ENCODE data around the gene SF1. TPM values are rescaled to one million over a fixed set of nuclear protein-coding genes. Genes with fewer than 3 reads are reported as not detected.

Gene SF1
- total and polyA plus RNA-seq, 9 of the 15 experiments (the other 6 are each of a cell fraction or from before 2014, with no cell fraction given) = 13.1 to 334 (median 111) TPM

- TF ChIP-seq ATF2 (CRISPR knock-in tag; IDR thresholded peaks at IDR 0.05) = no peak
- no peak for TF ChIP-seq ZNF282 (CRISPR knock-in tag; IDR thresholded peaks at IDR 0.05)
- TF ChIP-seq ERF (CRISPR knock-in tag; IDR thresholded peaks at IDR 0.05) = no peak
- TF ChIP-seq E2F8 (IDR thresholded peaks at IDR 0.05; ENCODE audit: low read depth, partially characterized antibody) = no peak
- no peak for TF ChIP-seq WHSC1 (IDR thresholded peaks at IDR 0.05; ENCODE audit: low read length)
- TF ChIP-seq IRF9 (tag; IDR thresholded peaks at IDR 0.05) = no peak
- TF ChIP-seq ZNF444 (CRISPR knock-in tag; IDR thresholded peaks at IDR 0.05) = no peak
- TF ChIP-seq CTBP1 (IDR thresholded peaks at IDR 0.05; ENCODE audit: borderline replicate concordance) = no peak
- no peak for TF ChIP-seq ZNF124 (CRISPR knock-in tag; IDR thresholded peaks at IDR 0.05)
- no peak for TF ChIP-seq NR2F6 (CRISPR knock-in tag; IDR thresholded peaks at IDR 0.05)
- no peak for TF ChIP-seq RBFOX2 (IDR thresholded peaks at IDR 0.05; ENCODE audit: low read depth, low read length)
These were observed 61.1 kb downstream of the SF1 start (continued) for GRCh38 chr11:64717268-64717578.

Data from K562 (cell line).